Measurements from ENCODE around the gene ZG16.

ZG16 gene

DNA sequence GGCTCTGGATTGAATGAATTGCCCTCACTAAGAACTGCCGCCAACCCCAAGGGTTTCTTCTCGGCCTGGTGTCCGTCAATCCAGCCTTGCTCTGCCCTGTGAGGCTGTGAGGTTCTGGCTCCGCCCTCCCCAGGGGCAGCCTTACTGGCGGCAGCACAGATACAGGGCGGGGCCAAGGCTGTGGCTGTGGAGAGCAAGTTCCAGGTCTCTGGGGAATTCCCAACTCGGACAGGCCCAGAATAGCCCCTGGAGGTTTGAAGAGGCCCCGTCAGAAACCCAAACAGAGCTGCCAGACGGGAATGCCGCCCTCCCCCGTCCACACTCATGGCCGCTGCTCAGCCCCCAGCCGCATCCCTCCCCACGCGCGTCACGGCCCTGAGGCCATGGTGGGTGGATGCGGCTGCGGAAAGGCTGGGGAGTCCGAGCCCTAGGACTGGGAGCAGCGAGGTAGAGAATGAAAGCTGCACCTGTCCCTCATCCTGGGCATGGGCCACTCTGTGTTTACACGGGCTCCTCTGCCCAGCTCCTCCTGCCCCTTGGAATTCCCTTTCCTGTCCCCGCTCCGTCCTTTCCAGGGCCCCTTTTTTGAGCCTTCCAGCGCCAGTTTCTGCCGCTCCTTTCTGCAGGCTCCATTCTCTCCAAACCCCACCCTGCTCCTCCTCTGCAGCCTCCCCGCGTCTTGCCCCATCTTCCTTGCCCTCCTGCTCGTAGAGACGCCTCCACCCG is 33.3 kb downstream of the ZG16 start:
- no peak for DNase-seq

DNA sequence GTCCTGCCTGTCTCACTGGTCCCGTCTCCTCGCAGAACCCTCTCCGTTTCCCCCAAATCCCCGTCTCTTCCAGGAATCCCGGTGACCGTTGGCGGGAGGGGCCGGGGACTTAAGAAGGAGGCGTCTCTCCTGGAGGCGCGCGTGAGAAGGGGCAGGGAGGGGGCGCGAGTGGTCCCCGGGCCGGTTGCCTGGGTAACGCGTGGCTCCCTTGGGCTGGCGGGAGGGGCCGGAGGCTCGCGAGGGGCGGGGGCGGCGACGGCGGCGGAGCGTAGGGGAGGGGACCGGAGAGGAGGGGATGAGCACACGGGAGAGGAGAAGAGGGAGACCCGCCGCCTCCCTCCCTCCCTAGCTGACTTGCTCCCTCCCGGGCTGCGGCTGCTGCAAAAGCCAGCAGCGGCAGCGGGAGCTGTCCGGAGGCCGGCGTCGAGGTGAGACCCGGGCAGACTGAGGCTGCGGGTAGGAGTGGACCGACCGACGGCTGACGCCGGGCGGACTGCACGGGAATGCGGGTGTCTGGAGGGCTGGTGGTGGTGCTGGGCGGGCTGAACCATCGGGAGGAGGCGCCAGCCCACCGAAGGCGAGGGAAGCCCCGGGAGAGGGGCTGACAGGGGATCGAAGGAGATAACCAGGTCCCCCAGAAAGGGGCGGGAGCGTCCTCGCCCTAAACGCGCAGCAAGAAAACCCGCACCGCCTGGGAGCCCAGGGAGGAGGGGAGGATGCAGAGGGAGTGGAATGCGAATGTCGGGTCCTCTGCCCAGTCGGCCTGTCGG is 34.0 kb downstream of the ZG16 start, which contains the start of gene PRRT2:
Gene PRRT2 (plus strand): TSS at position 298 of the 770 bp plus-strand sequence. CDS start 862 bp downstream, outside the sequence.
- no peak for DNase-seq

DNA sequence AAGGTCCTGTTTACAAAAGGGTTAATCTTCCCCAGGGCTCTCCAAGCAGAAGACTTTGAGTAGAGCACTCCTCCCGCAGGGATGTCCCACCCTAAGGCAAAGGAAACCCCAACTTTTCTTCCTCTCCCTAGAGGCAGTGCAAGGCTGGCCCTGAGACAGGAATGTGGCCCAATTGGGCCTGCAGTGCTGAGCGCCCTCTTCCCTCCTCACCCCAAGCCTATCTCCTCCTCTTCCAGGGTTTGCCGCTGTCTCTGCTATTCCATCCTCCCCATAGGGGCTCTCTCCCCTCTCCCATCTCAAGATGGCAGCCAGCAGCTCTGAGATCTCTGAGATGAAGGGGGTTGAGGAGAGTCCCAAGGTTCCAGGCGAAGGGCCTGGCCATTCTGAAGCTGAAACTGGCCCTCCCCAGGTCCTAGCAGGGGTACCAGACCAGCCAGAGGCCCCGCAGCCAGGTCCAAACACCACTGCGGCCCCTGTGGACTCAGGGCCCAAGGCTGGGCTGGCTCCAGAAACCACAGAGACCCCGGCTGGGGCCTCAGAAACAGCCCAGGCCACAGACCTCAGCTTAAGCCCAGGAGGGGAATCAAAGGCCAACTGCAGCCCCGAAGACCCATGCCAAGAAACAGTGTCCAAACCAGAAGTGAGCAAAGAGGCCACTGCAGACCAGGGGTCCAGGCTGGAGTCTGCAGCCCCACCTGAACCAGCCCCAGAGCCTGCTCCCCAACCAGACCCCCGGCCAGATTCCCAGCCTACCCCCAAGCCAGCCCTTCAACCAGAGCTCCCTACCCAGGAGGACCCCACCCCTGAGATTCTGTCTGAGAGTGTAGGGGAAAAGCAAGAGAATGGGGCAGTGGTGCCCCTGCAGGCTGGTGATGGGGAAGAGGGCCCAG is 34.9 kb downstream of the ZG16 start:
- DNase-seq, result no peak

DNA sequence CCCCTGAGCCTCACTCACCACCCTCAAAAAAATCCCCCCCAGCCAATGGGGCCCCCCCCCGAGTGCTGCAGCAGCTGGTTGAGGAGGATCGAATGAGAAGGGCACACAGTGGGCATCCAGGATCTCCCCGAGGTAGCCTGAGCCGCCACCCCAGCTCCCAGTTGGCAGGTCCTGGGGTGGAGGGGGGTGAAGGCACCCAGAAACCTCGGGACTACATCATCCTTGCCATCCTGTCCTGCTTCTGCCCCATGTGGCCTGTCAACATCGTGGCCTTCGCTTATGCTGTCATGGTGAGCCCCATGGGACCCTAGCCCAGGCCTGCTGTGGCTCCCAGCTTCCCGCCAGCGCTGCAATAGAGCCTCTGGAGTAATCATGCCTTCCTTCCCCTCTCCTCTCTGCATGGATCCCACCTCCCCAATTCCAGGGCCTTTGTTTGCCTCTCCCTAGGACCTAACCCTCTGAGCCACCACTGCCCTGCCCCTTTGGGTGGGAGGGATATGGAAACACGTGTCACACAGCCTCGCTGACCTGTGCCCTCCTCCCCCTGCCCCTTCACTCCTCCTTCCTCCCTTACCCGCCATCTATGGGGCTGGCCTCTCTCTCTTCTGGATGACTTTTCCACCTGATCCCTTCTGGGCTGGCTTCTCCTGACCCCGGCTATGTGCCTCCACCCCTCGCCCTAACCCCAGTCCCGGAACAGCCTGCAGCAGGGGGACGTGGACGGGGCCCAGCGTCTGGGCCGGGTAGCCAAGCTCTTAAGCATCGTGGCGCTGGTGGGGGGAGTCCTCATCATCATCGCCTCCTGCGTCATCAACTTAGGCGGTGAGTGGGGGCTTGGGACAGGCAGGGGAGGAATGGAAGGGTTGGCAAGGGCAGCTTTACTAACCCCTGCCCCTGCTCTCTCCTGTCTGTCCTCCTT is 35.8 kb downstream of the ZG16 start:
- DNase-seq, result no peak

DNA sequence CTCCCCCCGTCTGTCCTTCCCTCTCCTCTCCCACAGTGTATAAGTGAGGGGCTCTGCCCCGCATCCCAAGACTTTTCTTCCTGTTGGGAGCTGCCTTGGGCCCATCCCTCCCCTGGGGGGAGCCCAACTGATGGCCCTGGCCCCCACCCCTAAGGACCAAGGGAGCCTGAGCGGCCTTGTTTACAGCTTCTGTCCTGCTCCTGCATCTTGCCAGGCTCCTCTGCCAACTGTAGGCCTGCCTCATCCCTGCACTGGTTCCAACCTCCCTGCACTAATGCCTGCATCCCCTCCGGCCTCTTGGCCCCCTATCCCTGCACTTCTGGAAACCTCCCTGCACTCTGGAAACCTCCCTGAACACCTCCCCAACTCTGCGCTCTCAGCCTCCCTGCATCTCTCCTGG is 36.5 kb downstream of the ZG16 start:
- no peak for DNase-seq

DNA sequence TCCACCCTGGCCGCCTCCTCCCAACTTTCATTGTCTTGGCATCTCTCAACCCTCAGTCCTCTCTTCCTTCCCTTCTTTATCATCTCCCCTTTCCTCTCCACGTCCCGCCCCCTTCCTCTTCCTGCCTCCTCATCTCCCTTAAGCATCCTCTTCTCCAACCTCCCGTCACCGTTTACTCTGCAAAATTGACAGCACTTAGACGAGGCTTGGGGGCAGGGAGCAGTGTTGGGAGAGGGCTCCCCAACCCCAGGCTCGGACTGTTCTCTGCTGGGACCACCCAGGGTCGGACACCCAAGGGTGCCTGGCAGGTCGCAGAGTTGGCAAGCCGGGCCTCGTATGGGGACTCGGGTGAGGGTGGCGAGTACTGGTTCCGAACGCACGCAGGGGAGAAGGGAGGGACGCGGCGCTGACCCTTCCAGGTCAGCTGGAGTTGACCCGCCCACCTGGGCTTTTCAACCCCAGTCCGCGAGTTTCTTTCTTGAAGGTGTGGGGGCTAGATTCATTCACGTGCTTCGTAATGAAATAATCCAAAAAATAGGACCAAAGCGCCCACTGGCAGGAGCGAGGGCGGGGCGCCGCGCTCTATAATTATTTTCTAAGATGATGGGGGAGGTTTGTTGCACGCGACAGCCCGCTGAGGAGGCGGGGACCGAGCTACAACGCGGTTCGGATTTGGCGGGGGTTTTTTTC is 37.1 kb downstream of the ZG16 start:
- DNase-seq, result no peak

DNA sequence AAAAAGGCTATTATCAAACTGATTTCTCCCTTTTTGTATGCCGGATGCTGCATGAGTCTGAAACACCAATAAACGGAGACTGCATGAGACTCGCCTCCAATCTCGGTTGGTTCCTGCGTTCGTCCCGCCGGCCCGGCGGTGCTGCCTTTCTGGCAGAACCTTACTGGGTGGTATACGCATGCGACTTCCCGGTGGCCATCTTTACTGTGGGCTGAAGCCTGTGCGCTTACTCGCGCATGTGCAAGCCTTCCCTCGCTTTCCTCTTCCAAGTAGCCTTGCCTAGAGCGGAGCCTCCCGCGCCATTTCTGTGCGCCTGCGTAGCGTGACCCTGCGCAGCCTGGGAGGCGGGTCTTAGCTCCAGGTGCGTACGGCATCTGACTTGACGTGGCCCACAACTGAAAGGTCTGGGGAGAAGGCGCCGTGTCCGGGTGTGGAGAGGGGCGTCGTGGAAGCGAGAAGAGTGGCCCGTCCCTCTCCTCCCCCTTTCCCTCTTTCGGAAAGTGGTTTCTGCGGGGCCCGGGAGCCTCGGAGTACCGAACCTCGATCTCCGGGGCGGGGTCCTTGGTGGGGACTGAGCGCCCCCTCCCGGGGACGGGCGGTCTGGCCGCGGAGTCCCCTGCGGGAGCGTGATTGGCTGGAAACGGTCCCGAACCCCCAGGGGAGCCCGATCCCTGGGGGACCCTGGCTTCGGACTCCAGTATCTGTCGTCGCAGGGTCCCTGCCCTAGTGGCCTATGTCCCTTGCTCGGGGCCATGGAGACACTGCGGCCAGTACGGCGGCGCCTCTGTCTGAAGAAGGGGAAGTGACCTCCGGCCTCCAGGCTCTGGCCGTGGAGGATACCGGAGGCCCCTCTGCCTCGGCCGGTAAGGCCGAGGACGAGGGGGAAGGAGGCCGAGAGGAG is 38.0 kb downstream of the ZG16 start, which contains the start of gene PAGR1:
Gene PAGR1 (plus strand): TSS at position 360 of the 901 bp plus-strand sequence. CDS start 374 bp downstream, at position 734.
- DNase-seq, result peak; percentile 97

DNA sequence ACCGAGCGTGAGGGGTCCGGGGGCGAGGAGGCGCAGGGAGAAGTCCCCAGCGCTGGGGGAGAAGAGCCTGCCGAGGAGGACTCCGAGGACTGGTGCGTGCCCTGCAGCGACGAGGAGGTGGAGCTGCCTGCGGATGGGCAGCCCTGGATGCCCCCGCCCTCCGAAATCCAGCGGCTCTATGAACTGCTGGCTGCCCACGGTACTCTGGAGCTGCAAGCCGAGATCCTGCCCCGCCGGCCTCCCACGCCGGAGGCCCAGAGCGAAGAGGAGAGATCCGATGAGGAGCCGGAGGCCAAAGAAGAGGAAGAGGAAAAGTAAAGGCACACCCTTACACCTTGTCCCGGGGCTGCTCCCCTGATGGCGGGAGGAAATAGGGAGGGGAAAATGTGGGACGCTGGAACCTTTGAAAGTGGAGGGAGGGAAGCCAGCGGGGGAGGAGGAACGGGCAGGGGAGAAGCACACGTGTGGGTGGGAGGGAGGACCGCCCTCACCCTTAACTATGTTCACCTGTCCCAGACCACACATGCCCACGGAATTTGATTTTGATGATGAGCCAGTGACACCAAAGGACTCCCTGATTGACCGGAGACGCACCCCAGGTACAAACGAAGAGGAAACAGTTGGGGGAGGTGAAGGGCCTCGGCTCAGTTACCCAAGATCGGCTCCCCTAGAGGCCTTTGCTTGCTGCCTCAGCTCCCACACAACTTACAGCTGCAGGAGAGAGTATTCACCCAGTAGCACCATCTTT is 38.8 kb downstream of the ZG16 start:
- peak; percentile 45 for DNase-seq

DNA sequence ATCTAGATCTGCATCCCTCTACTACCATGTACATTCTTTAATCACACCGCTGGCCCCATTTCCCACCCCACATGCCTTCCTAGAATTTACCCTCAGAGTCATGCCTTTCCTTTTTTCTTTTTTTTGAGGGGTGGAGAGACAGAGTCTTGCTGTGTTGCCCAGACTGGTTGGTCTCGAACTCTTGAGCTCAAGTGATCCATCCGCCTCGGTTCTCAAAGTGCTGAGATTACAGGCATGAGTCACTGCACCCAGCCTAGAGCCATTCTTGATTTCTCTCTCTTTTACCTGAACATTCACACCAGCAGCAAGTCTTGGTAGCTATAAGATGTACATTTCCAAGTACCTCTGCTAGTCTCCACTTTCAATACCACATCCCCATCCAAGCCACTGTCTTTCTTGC is 40.0 kb downstream of the ZG16 start:
- DNase-seq, result no peak

DNA sequence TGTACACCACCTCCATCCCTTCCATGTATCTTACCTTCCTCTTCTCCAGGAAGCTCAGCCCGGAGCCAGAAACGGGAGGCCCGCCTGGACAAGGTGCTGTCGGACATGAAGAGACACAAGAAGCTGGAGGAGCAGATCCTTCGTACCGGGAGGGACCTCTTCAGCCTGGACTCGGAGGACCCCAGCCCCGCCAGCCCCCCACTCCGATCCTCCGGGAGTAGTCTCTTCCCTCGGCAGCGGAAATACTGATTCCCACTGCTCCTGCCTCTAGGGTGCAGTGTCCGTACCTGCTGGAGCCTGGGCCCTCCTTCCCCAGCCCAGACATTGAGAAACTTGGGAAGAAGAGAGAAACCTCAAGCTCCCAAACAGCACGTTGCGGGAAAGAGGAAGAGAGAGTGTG is 41.5 kb downstream of the ZG16 start:
- no peak for DNase-seq

DNA sequence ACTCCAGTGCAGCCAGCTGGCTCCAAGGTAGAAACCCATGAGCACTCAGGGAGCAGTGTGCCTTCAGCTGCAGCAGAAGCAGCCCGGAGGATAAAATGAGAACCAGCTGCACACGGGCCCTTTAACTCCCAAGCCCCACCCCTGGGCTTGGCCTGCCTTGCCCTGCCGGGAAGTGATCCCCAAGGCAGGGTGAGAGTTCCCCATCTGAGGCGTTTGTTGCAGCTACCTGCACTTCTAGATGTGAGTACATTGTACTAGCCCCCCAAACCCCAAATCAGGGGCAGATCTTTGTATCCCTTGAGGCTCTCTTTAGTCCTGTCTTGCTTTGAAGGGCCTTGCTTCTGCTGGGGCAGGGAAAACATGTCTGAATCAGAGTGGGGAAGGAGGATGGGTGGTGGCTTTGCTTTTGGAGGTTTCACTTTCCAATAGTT is 42.2 kb downstream of the ZG16 start, which contains the start of gene MVP:
Gene MVP (plus strand): TSS at position 192 of the 431 bp plus-strand sequence. CDS start 10,088 bp downstream, outside the sequence.
- DNase-seq, result no peak

DNA sequence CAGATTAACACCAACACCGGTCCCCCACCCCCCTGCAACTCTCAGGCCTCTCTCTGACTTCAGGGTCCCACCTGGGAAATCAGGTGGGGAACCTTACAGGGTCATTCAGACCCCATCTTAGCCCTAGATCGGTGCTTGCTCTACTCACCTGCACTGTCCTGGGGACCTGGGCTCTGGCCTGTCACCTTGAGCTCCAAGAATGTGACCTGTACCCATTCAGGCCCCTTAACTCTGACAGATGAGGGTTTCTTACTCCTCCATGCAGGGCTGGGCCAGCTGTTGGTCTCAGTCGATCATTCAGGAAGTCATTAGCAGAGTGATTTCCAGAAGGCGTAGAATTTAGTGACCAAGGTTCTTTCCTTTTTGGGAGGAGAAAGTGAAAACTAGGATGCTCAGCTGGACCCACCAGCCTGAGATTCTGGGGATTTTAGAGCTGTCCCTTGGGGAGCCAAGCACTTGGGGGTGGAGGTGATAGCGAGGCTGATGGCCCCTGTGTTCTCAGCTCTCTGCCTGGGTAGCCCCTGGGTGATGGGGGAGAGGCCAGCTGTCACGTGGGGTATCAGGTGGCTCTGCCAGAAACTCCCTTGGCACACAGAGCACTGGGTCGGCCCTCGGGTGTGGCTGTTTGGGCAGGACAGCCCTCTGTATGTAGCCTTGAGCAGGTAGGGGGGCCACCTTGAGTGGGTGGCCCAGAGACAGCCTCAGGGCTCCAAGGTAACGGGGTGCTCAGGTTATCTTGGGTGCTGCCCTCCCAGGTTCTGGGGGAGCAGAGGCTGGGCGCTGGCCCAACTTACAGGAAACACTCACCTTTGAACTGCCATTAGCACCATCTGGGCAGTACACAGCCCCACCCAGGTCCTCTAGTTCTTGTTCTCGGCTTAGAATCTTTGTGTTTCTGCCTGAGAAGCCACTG is 42.9 kb downstream of the ZG16 start:
- DNase-seq, result no peak

DNA sequence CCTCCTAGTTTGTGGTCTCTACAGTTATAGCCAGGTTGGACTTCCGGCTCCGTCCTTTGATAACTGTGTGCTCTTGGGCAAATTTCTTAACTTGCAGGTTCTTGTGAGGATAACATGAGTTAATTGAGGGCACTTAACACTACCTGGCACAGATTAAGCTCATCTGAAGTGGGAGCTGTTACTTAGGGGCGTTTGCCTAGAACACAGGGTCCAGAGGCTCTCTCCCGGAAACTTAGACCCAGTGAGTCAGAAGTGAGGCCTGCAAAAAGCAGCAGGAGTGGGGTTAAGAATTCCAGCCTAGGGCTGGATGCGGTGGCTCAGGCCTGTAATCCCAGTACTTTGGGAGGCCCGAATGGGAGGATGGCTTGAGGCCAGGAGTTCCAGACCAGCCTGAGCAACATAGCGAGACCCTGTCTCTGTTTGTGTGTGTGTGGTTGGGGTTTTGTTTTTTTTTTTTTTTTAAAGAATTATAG is 43.6 kb downstream of the ZG16 start:
- DNase-seq, result no peak

DNA sequence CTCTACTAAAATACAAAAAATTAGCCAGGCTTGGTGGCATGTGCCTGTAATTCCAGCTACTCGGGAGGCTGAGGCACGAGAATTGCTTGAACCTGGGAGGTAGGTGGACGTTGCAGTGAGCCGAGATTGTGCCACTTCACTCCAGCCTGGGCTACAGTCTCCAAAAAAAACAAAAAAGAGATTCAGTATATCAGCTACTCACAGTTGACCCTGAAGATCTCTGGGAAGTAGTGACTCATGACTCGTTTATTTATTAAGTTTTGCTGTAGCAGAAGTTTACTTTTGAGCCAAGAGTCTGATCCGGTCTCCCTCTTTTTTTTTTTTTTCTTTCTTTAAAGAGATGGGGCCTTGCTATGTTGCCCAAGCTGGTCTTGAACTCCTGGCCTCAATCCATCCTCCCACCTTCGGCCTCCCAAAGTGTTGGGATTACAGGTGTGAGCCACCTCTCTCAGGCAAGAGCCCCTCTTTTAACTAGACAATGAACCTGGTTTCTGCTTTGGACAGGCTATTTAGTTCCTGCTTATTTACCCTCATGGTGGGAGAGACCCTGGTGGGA is 46.6 kb downstream of the ZG16 start:
- no peak for DNase-seq

DNA sequence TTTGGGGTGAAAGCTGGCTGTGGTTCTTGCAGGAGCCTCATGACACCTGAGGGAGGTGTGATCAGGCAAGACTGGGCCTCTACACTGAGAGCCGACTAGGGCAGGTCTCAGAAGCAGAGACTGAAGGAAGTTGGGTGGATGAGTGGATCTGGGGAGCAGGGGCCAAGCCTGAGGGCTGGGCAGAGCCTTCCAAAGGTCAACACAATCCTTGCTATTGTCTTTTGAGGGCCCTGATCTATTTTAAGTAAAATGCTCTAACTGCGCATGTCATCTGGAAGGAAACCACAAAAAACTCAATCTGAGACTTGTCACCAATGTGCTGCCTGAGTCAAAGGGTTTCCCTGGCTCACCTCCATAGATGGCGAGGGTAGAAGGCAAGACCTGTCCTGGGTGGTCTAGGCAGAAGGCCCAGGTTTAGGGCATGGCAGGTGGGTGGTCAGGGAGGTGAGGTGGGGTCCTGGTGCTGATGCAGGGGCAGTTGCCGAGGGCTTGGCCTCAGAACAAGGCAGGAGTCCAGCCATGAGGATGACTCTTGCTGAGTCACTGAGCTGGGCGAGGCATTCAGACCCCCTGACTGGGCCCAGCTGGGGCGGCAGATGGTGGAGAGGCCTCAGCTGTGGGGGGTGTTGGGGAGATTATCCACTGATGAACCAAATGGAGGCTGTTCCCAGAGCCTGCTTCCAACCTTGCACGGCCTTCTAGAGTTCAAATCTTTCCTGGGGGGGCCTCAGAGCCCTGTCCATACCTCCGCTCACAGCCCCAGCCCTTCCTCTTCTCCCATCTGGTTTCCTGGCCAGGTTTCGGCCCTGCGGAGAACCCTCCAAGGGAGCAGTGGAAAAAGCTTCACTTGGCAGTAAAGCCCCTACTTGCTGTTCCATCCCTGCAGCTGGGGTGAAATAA is 47.3 kb downstream of the ZG16 start:
- DNase-seq, result no peak

DNA sequence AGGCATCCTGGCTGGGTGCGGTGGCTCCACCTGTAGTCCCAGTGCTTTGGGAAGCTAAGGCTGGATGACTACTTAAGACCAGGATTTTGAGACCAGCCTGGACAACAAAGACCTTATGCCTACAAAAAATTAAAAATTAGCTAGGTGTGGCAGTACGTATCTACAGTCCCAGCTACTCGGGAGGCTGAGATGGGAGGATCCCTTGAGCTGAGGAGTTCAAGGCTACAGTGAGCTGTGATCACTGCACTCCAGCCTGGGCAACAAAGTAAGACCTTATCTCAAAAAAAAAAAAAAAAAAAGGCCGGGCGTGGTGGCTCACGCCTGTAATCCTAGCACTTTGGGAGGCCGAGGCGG is 48.3 kb downstream of the ZG16 start:
- DNase-seq, result no peak

DNA sequence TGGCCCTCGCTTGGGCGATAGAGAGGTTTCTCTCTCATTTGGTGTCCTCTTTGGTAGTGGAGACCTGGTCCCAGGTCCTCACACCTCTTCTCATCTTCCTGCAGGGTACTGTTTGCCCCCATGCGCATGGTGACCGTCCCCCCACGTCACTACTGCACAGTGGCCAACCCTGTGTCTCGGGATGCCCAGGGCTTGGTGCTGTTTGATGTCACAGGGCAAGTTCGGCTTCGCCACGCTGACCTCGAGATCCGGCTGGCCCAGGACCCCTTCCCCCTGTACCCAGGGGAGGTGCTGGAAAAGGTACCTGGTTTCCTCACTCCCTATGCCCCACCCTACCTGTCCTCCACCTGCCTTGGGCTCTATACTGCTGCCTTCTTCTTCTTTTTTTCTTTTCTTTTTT is 52.7 kb downstream of the ZG16 start:
- no peak for DNase-seq

All from KG1 (cell line).